ENCODE results near the gene GPR160.
"Not testable (repeated sequence)": the region's sequence is repeated elsewhere in the genome, so short reads cannot be mapped to it uniquely, and the experiment has no call there.

Gene GPR160

DNA sequence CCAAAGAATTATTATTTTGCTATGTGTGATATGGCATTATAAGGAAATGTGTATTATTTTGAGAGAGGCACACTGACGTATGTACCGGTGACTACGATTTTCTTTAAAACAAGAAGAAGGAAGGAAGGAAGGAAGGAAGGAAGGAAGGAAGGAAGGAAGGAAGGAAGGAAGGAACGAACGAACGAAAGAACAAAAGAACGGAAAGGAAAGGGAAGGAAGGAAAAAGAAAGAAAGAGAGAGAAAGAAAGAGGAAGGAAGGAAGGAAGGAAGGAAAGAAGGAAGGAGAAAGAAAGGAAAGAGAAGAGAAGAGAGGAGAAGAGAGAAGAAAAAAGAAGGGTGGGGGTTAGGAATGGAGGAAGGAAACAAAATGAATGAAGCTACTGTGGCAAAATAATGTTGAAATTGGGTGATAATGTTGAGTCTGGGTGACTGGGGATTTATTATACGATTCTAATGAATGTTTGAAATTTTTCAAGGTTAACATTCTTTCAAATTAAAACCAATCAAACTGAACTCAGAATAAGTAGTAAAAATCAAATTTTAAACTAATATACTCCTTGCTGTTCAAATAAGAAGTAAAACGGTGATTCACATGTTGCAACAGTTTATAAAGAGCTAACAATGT, 73.5 kb downstream of the GPR160 start:
- Histone ChIP-seq H3K4me1 (ENCODE audit: control insufficient read depth, insufficient read depth, low read length) (no peaks in the 10 kb centered on the region), H3K9me3 (ENCODE audit: control insufficient read depth in 2 of 2, low read length in 2 of 2) (no peaks in the 10 kb centered on the region), H3K36me3 (ENCODE audit: control insufficient read depth in 2 of 2, insufficient read depth in 2 of 2, low read length in 2 of 2) (peaks cover 10 to 24% of the 10 kb centered on the region in 2 donors), H3K4me3 (ENCODE audit: low read length in 2 of 2) (no peak overlapping the region), H3K27ac (ENCODE audit: low read length) (no peak overlapping the region), H3K27me3 (ENCODE audit: control insufficient read depth in 1 of 2, insufficient read depth in 2 of 2, low read length in 2 of 2) (no peaks in the 10 kb centered on the region), H3K9ac (ENCODE audit: low read length in 2 of 2) (no peak overlapping the region)

DNA sequence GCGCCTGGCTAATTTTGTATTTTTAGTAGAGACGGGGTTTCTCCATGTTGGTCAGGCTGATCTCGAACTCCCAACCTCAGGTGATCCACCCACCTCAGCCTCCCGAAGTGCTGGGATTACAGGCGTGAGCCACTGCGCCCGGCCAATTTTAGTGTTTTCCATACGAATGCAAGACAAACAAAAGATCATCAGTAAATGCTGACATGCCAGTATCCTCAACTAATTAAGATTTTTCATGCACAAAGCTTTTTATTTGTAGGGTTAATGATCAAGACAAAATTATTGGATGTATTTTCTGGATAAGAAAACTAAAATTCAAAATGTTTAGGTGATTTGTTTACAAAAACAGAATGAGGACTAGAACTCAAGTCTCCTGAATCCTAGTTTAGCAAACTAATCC, 76.4 kb downstream of the GPR160 start:
- H3K27me3 ChIP-seq (ENCODE audit: control insufficient read depth in 1 of 2, insufficient read depth in 2 of 2, low read length in 2 of 2); H3K4me3 ChIP-seq (ENCODE audit: low read length in 2 of 2); H3K9me3 ChIP-seq (ENCODE audit: control insufficient read depth in 2 of 2, low read length in 2 of 2); H3K4me1 ChIP-seq (ENCODE audit: control insufficient read depth, insufficient read depth, low read length); H3K9ac ChIP-seq (ENCODE audit: low read length in 2 of 2); H3K27ac ChIP-seq (ENCODE audit: low read length): not testable (repeated sequence)
- H3K36me3 ChIP-seq (ENCODE audit: control insufficient read depth in 2 of 2, insufficient read depth in 2 of 2, low read length in 2 of 2), result peaks cover 21 to 27% of the 10 kb centered on the region in 2 donors

DNA sequence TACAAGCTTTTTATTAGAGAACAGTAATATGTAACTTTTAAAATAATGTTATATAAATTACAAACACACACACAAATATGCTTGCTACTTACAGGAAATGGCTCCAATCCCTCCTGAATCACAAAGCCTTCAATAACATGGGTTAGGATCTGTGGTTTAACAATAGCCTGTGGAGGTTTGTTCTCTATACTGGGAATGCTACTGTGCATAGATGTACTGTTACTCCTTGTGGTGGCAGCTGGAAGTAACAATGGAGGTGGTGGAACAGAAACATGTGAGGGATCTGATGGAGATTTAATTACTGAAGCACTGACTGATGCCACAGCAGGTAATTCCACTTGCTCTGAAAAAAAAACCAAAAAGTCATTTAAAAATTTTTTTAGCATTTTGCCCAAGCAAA, 79.3 kb downstream of the GPR160 start:
- peaks cover 34 to 37% of the 10 kb centered on the region in 2 donors for H3K36me3 ChIP-seq (ENCODE audit: control insufficient read depth in 2 of 2, insufficient read depth in 2 of 2, low read length in 2 of 2)
- no peak overlapping the region for H3K9ac ChIP-seq (ENCODE audit: low read length in 2 of 2)
- H3K4me3 ChIP-seq (ENCODE audit: low read length in 2 of 2), result no peak overlapping the region
- no peak overlapping the region for H3K27ac ChIP-seq (ENCODE audit: low read length)
- H3K4me1 ChIP-seq (ENCODE audit: control insufficient read depth, insufficient read depth, low read length), result no peaks in the 10 kb centered on the region
- H3K9me3 ChIP-seq (ENCODE audit: control insufficient read depth in 2 of 2, low read length in 2 of 2), result no peaks in the 10 kb centered on the region
- H3K27me3 ChIP-seq (ENCODE audit: control insufficient read depth in 1 of 2, insufficient read depth in 2 of 2, low read length in 2 of 2), result no peaks in the 10 kb centered on the region

DNA sequence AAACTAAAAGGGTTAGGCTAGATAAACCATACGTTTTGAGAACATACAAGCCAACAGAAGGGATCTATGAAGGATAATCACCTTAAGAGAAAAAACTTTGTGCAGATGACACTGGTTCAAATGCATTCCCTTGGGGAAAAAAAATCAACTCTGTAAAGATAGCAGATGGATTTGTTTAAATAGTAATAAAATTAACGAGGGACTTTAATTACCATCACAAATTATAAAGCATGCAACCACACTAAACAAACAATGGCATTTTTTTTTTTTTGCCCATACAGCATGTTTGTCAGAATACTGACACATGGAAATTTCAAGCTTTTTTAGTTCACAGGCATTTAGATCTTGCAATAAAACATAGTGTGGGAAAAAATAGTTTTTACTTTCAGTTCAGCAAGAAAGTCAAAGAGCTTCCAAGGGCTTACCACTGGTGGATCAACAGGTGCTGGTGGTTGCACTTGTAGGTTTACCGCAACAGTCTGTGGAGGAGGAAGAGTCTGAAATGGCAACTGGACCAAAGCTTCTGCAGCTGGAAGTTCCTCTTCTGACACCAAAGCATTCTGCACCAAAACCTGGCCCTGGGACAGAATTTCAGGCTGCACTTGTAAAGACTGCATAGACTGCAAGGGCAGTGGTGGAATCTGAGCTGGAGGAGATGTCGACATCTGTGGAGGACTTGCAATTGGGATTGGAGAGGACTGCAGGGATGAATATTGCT, 90.6 kb downstream of the GPR160 start:
- Histone ChIP-seq H3K9me3 (ENCODE audit: control insufficient read depth in 2 of 2, low read length in 2 of 2) (peaks cover 0 to 2% of the 10 kb centered on the region in 2 donors), H3K9ac (ENCODE audit: low read length in 2 of 2) (no peak overlapping the region), H3K27ac (ENCODE audit: low read length) (no peak overlapping the region), H3K4me3 (ENCODE audit: low read length in 2 of 2) (no peak overlapping the region), H3K4me1 (ENCODE audit: control insufficient read depth, insufficient read depth, low read length) (no peaks in the 10 kb centered on the region), H3K27me3 (ENCODE audit: control insufficient read depth in 1 of 2, insufficient read depth in 2 of 2, low read length in 2 of 2) (no peaks in the 10 kb centered on the region), H3K36me3 (ENCODE audit: control insufficient read depth in 2 of 2, insufficient read depth in 2 of 2, low read length in 2 of 2) (peaks cover 18 to 19% of the 10 kb centered on the region in 2 donors)

DNA sequence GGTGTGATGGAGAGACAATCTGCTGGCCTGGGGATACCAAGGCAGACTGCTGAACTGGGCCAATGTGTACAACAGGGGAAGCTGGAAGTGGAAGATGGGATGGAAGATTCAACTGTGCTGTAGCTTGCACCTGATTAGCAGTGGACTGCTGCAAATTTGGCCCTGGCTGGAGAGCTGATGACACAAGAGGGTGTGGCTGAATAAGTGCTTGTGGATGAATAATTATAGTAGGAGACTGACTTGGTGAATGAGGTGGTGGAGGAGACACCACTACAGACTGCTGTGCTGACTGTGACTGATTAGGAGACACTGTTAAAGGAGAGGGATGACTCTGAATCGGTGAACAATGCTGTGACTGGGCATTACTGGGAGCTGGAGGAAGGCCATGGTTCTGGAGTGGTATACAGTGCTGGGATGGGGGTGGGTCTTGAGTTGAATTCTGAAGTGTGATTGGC, 91.2 kb downstream of the GPR160 start:
- peaks cover 19 to 23% of the 10 kb centered on the region in 2 donors for H3K36me3 ChIP-seq (ENCODE audit: control insufficient read depth in 2 of 2, insufficient read depth in 2 of 2, low read length in 2 of 2)
- no peaks in the 10 kb centered on the region for H3K27me3 ChIP-seq (ENCODE audit: control insufficient read depth in 1 of 2, insufficient read depth in 2 of 2, low read length in 2 of 2)
- H3K4me3 ChIP-seq (ENCODE audit: low read length in 2 of 2), result no peak overlapping the region
- peaks cover 0 to 2% of the 10 kb centered on the region in 2 donors for H3K9me3 ChIP-seq (ENCODE audit: control insufficient read depth in 2 of 2, low read length in 2 of 2)
- no peak overlapping the region for H3K27ac ChIP-seq (ENCODE audit: low read length)
- no peak overlapping the region for H3K9ac ChIP-seq (ENCODE audit: low read length in 2 of 2)
- H3K4me1 ChIP-seq (ENCODE audit: control insufficient read depth, insufficient read depth, low read length), result no peaks in the 10 kb centered on the region

DNA sequence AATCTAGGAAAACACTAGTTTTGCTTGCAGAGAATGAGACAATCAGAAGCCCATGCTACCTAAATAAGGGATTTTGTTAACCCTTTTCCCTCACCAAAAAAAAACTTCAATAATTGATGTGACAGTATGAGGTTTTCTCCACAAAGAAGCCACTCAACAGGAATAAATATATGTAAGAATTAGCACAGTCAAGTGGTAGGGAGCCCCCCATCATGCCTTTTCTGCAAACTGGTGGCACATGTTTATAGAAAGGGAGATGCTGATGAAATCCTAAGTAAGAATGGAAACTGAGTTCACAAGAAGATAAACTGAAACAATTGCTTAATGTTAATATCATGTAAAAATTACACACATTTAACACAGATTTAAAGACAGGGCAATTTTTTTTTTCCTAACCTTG, 92.7 kb downstream of the GPR160 start:
- no peaks in the 10 kb centered on the region for H3K27me3 ChIP-seq (ENCODE audit: control insufficient read depth in 1 of 2, insufficient read depth in 2 of 2, low read length in 2 of 2)
- H3K4me3 ChIP-seq (ENCODE audit: low read length in 2 of 2), result no peak overlapping the region
- no peaks in the 10 kb centered on the region for H3K4me1 ChIP-seq (ENCODE audit: control insufficient read depth, insufficient read depth, low read length)
- peaks cover 0 to 2% of the 10 kb centered on the region in 2 donors for H3K9me3 ChIP-seq (ENCODE audit: control insufficient read depth in 2 of 2, low read length in 2 of 2)
- no peak overlapping the region for H3K27ac ChIP-seq (ENCODE audit: low read length)
- no peak overlapping the region for H3K9ac ChIP-seq (ENCODE audit: low read length in 2 of 2)
- peaks cover 19 to 31% of the 10 kb centered on the region in 2 donors for H3K36me3 ChIP-seq (ENCODE audit: control insufficient read depth in 2 of 2, insufficient read depth in 2 of 2, low read length in 2 of 2)

DNA sequence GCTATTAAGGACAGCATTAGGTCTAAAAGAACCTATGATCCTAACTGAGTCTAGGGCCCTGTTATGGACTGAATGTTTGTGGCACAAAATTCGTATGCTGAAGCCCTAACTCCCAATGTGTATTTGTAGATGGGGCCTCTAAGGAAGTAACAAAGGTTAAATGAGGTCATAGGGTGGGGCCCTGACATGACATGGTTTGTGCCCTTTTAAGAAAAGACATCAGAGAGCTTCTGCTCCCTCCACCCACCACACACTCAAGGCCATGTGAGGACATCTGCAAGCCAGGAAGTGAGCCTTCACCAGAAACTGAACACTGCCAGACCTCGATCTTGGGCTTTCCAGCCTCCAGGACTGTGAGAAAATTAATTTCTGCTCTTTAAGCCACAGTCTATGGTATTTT, 94.5 kb downstream of the GPR160 start:
- no peak overlapping the region for H3K9ac ChIP-seq (ENCODE audit: low read length in 2 of 2)
- no peak overlapping the region for H3K4me3 ChIP-seq (ENCODE audit: low read length in 2 of 2)
- peaks cover 0 to 2% of the 10 kb centered on the region in 2 donors for H3K9me3 ChIP-seq (ENCODE audit: control insufficient read depth in 2 of 2, low read length in 2 of 2)
- H3K27me3 ChIP-seq (ENCODE audit: control insufficient read depth in 1 of 2, insufficient read depth in 2 of 2, low read length in 2 of 2), result no peaks in the 10 kb centered on the region
- H3K4me1 ChIP-seq (ENCODE audit: control insufficient read depth, insufficient read depth, low read length), result no peaks in the 10 kb centered on the region
- no peak overlapping the region for H3K27ac ChIP-seq (ENCODE audit: low read length)
- peaks cover 19 to 33% of the 10 kb centered on the region in 2 donors for H3K36me3 ChIP-seq (ENCODE audit: control insufficient read depth in 2 of 2, insufficient read depth in 2 of 2, low read length in 2 of 2)

Data from stomach smooth muscle (tissue), 2 donors.